GM19025 (cell line): Measurements from ENCODE around the gene LAMTOR2.
"Not testable (repeated sequence)": the region's sequence is repeated elsewhere in the genome, so short reads cannot be mapped to it uniquely, and the experiment has no call there.

Source experiments
- ATAC-seq: cut with Tn5 transposase; IDR thresholded peaks from one replicate; pipeline ENCODE4 v1.9.1; 2021; ENCODE audit warnings: mild to moderate bottlenecking, low read depth, moderate library complexity; ENCODE audit not compliant: unreplicated experiment

Gene LAMTOR2

DNA sequence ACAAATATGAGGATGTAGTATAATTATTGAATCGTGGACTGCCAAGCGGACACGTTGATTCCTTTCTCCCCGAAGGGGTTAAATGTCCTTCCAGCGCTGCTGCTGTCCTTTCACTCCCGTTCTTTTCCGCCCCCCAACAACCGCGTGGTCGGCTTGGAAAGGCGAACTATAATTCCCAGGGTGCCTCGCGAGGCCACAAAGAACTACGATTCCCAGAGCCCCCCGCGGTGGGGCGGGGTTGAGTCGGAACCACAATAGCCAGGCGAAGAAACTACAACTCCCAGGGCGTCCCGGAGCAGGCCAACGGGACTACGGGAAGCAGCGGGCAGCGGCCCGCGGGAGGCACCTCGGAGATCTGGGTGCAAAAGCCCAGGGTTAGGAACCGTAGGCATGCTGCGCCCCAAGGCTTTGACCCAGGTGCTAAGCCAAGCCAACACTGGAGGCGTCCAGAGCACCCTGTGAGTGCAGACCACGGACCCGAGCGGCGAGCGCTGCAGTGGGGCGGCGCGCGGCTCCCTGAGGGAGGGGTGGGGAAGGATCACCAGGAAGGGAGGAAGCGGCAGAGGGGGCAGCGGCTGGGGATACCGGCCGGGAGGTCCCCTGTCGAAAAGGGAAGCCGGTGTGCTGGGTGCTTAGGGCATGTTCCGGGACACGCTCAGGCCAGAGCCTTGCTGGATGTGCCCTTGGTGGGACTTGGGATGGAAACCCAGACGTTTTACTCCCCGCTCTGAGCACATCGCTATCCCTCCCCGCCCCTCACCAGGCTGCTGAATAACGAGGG lies at the start of gene LAMTOR2:
LAMTOR2 (plus strand) TSS at position 283 of the 781 bp plus-strand sequence; CDS start at position 391, 108 bp downstream.
- ATAC-seq = peak; percentile 68

DNA sequence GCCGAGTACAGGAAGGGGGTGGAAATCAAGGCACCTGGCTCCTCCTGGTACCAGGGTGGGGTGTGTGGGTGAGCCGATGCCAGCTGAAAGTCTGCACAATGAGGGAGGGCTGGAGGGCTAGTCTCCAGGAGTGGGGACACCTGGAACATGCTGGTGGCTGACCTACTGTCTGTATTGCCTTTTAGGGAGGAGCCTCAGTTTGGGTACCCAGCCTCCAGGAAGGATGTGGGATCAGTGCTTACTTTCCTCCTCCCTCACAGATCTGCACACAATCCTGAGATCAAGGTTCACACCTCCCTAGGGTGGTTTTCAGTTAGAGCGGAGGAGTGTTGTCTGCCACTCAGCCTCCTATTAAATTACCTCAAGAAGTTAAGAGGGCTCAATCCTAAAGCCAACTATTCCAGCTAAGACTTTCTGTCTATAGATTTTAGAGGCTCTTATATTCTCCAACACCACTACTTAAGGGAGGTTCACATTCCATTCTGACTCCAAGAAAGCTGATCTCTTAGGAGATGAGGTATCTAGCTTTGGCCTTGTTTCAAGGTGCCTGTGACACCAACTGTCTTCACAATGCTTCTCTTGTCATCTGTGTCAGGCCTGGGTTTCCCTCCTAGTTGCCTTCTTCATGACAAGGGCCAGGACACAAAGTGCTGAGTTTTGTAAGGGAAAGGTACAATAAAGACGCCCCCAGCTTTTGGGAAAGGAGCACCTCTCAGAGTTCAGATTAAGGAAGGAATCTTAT lies 49.6 kb upstream of the LAMTOR2 start:
- no peak for ATAC-seq

GRCh38 chr1:156006666-156007376 lies 47.8 kb upstream of the LAMTOR2 start:
- ATAC-seq = no peak

- ATAC-seq = no peak
Observed at GRCh38 chr1:156009404-156009803, 45.2 kb upstream of the LAMTOR2 start.

DNA sequence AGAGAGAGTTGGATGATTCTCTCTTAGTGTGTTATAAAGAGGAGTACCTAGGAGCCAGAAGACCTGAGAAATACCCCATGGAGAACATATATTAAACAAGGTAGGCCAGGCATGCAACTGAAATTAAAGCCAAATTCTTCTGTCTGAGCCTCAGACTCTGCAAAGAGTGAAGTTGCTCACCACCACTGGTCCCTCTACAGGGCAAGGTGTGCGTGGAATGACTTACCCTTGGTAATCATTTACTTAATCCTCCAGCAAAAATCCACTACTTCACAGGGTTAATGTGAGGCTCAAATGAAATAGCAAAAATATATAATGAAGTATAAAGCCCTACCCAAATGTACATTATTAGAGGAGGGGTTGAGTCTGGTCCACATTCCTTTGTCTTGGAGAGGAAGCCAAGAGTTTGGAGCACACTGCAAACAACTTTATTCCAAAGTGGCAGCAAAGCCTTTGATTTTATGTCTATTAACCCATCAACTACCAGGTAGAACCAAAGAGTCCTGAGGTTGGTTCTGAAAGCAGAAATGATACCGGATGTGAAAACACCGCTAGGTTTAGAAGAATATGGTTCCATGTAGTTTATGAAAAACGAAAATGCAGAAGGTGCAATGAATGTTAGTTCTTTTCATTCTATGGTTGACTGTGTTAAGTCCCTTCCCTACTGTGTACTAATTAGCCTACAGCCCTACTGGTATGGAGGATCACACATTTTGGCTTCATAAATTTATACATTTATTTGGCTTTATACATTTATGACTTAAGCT lies 42.3 kb upstream of the LAMTOR2 start:
- ATAC-seq = peak; percentile 73

GRCh38 chr1:156014829-156015228 lies 39.8 kb upstream of the LAMTOR2 start:
- ATAC-seq = no peak

DNA sequence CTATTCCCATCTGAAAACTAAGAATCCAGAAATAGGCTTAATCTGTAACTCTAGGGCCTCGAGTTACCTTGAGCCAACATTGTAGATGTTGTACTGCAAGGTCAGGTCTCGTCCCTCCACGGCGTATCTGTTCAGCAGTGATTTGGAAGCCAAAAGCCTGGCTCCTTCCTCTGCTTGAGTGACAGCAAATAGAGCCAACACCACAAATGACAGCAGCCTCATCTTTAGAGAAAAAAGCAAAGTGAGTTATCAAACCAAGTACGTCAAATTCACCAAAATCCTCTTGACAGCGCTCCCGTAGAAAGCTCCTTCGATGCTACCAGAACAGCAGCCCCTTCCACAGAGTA lies 34.7 kb upstream of the LAMTOR2 start:
- ATAC-seq = no peak

DNA sequence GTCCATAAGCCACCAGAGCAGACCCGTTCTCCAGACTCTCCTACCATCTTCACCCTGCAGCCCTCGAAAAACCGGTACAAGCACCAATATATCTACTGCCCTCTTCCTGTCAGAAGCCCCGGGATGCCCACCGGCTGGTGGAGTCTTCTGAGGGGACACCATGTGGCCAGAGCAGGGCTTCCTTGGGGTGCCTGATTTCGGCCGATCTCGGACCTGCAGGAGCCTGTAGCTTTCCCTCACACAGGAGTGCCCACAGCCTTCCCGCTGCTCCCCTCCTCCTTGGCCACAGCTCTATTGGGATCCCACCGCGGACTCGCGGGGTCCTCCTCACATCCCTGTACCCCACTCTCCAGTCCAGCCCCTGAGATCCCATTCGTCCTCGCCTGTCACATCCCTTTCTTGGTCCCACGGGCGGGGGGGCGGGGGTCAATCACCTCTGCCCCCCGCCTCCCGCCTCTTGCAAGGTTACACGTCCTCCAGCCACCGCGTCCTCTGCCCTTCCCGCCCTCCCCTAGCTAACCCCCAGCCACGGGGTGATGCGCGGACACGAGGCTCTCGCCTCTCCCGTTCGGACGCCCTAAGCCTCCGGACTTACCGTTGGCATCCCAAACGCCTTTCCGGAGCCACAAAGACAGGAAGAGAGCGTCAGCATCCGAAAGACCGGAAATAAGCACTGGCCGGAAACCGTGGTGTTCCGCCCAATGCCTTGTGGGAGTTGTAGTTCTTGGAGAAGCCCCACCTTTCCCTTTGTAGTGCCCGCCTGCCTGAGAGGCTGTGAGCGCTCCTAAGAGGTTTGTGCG lies 34.1 kb upstream of the LAMTOR2 start, which contains the start of gene SSR2:
SSR2 (minus strand) TSS at position 659 of the 800 bp plus-strand sequence. CDS start 784 bp downstream, outside the sequence.
- ATAC-seq = peak; percentile 94

DNA sequence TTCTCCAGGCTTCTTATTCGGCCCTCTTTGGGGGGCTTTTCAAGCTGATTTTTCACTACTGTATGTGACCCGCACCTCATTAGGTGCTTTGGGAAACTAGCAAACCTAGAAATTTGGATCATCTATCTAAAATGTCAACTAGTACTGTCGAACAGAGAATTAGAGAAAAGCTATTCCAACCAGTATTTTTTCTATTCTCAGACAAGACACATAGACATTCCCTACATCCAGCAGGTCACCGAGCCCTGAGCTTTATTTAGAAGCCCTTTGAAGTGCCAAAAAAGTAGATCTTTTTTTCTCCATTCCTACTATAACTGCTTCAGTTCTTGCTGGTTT lies 33.5 kb upstream of the LAMTOR2 start:
- ATAC-seq = no peak

DNA sequence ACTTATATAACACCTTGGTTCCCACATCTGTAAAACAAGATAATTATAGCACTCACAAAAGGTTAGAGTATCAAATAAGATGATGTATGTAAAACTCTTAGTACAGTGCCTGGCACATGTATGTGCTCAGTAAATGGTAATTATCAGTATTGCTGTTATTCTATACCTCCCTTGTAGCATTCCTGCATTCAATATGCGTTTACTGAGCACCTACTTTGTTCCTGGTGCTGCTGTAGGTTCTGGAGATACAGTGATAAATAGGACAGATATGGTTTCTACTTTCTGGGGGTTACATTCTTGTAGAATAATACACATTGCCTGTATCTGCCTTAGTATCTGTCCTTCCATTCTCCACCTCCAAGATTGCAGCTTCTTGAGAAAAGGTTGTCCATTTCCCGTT lies 32.6 kb upstream of the LAMTOR2 start:
- no peak for ATAC-seq

DNA sequence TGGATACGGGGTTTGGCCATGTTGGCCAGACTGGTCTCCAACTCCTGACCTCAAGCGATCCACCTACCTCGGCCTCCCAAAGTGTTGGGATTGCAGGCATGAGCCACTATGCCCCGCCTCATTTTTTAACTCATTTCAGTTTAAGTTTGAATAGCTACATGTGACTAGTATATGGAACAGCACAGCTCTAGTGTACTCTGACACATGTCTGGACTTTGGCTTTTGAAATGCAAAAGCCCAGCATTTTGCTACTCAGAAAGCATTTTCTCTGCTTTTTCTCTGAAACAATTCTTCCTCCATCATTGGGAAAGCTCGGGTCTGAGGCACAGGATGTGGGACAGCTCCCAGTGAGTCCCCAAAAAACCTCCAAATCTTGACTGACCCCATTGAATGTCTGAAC lies 29.8 kb upstream of the LAMTOR2 start:
- ATAC-seq = no peak

GRCh38 chr1:156025876-156026275 lies 28.7 kb upstream of the LAMTOR2 start:
- no peak for ATAC-seq

- no peak for ATAC-seq
Observed at GRCh38 chr1:156026588-156026987, 28.0 kb upstream of the LAMTOR2 start.

- no peak for ATAC-seq
Observed at GRCh38 chr1:156033011-156033410, 21.6 kb upstream of the LAMTOR2 start.

GRCh38 chr1:156034991-156035390 lies 19.6 kb upstream of the LAMTOR2 start:
- ATAC-seq = not testable (repeated sequence)

GRCh38 chr1:156042828-156043227 lies 11.8 kb upstream of the LAMTOR2 start:
- ATAC-seq = no peak

DNA sequence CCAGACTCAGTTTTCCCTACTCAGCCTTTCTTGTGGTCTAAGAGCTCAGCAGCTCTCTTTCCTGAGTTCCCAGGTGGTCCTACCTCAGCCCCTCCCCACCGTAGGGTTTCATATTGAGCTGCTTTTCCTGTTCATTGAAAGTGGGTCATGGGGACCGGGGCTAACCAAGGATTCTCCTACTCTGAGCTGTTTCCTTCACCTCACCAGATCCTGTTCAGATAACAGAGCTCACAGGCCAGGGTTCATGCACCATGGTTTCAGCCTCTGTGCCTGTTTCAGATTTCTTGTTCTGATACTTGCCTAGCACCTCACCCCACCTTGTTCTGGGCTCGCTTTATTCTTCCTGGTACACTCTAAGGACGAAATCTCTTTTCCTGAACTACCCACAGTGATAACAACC lies 9.5 kb upstream of the LAMTOR2 start:
- no peak for ATAC-seq

DNA sequence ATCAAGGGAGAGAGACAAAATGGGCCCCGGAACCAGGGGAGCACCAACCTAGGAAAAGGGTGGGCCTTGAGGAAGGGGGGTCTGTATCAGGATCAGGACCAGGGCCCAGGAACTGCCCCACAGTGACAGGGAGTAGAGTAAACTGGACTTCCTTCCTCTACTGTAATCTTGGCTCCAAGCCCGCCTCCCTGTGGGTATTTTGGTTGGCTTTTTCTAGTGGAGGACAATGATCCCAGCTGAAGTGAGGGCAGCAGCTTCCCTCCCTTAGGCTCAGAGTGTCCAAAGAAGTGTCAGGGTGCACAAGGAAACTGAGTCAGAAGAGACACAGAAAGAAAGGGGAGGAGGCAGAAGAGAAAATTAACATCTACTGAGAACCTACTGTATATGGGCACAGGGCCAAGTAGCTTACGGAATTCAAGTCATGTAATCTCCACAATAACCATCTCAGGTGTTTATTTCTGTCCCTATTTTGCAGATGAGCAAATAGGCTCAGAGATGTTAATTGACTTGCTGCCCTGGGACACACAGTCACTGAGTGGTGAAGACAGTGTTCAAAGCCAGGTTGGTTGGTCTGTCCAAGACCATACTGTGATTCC lies 5.8 kb upstream of the LAMTOR2 start:
- no peak for ATAC-seq

GRCh38 chr1:156050376-156050775 lies 4.2 kb upstream of the LAMTOR2 start:
- ATAC-seq = no peak
